GM19452 (cell line): ENCODE results near the gene RPH3AL.
"Not testable (repeated sequence)": the region's sequence is repeated elsewhere in the genome, so short reads cannot be mapped to it uniquely, and the experiment has no call there.

ENCODE experiments used
- ATAC-seq: cut with Tn5 transposase; IDR thresholded peaks from one replicate; pipeline ENCODE4 v1.9.1; 2021; ENCODE audit not compliant: unreplicated experiment

Gene RPH3AL

DNA sequence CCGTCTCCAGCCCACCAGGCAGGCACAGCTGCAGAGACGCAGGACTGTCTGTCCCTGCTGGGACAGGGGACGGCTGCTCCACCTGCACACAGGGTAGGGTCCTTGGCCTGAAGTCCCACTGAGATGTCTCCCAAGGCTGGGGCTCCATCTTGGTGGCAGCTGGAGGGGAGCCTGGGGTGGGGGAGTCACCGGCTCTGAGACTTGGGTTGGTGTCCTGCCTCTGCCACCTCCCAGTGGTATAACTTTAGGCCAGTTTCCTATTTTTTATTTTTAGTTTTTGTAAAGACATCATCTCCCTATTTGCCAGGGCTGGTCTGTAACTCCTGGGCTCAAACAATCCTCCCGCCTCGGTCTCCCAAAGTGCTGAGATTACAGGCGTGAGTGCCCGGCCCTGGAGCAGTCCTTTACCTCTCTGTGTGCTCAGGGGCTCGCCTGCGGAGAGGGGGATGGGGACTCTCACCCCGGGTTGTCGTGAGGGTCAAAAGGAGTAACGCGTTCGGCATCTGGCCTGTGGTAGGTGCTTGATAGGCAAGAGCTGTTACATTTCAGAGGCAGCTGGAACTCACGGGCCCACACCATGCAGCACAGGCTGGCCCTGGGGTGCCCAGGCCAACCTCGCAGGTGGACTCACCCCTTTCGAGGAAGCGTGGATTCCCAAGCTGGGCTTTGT is 124.5 kb downstream of the RPH3AL start:
- no peak for ATAC-seq

DNA sequence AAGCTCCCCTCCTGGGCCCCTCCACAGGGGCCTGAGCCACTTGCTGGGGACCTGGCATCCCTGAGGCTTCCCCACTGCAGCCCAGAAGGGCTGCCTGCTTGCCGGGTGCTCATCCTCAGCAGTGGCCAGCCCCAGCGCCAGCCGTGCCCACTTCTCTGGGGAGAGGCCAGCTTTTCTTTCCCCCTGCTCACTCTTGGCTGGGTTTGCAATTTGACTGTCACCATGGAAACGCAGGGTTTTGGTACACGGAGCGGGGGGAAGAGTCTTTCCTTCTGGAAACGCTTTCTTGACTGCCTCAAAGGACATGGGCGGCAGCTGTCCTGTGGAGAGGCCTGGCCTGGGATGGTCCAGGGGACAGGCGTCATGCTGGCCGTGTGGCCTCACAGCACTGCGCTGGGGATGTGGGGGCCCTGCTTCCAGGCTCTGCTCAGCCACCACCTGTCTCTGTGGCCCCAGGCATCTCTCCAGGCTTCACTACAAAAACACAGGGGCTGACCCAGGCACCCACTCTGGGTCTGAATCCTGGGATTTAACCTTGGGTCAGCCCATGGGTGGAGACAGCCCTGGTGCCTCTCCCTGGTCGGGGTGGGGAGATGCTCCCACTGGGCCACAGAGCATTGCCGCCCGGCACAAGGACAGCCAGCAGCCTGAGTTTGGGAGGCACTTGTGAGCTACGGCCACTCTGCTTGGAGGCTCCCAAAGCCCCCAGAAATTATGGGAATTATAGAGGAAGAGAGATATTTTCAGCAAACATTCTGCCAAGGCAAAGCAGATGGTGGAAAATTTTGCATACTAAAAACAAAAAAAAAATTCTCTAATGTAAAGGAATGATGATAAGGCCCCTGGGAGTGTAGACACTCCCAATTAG is 125.3 kb downstream of the RPH3AL start:
- no peak for ATAC-seq

DNA sequence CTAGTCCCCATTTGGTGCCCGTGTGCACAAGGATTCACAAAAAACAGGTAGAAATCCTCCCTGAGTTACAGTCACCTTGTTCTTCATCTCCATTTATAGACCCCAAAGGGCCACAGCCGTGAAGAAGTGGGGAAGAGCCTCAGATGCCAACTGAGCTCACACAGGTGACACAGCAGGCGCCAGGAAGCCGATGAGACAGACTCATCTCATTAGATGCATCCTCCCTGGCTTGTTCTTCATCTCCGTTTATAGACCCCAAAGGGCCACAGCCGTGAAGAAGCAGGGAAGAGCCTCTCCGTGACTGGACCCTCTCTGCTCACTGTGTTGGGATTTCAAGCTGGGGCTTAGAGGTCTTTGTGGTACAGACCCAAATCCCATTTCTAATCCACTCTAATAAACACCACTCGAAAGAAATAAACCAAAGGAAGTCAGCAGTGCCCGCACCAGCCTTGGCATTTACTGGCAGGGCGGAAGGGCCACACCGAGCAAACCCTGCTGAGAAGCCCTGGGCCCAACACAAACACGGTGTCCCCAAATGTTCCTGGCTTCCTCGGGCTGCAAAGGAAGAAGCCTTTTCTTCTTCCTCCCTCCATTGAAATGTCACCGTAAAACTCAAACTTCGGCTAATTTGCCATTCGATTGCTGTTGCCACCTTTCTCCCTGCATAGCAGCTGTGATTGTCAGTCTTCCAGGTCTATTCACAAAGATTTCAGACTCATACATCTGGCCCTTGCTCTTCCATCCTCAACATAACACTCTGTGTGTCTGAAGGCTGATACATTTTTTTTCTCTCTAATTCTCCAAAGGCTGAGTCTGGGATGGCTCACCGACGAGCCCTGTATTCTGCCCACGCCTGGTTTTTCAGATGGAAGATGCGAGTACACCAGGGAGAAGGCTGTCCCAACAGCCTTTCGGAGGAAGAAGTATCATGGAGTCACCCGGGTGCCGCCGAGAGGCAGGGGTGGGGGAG is 126.2 kb downstream of the RPH3AL start:
- ATAC-seq: no peak

DNA sequence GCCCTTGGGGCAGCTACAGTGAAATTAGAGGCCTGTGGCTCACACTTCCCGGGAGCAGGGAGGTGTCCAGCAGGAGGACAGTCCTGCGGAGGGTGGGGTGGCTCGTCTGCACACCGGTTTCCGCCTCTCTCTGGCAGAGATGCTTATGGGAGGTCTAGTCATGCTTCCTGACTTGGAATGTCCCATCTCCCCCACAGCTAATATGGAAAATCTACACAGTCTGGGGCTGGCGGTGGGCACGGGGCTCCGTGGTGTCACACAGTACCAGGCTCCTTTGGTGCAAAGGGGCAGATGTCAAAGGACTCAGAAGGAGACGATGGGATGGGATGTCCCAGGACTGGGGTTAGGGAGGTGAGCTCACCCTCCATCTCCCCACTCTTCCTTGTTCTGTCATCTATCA is 127.1 kb downstream of the RPH3AL start:
- ATAC-seq: no peak

DNA sequence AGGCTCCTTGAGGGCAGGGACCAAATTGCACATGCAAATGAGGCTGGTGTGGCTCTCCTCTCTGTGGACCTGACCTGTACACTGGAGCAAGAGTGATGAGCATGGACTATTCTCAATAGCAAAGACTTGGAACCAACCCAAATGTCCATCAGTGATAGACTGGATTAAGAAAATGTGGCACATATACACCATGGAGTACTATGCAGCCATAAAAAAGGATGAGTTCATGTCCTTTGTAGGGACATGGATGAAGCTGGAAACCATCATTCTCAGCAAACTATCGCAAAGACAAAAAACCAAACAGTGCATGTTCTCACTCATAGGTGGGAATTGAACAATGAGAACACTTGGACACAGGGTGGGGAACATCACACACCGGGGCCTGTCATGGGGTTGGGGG is 128.0 kb downstream of the RPH3AL start:
- ATAC-seq: not testable (repeated sequence)

DNA sequence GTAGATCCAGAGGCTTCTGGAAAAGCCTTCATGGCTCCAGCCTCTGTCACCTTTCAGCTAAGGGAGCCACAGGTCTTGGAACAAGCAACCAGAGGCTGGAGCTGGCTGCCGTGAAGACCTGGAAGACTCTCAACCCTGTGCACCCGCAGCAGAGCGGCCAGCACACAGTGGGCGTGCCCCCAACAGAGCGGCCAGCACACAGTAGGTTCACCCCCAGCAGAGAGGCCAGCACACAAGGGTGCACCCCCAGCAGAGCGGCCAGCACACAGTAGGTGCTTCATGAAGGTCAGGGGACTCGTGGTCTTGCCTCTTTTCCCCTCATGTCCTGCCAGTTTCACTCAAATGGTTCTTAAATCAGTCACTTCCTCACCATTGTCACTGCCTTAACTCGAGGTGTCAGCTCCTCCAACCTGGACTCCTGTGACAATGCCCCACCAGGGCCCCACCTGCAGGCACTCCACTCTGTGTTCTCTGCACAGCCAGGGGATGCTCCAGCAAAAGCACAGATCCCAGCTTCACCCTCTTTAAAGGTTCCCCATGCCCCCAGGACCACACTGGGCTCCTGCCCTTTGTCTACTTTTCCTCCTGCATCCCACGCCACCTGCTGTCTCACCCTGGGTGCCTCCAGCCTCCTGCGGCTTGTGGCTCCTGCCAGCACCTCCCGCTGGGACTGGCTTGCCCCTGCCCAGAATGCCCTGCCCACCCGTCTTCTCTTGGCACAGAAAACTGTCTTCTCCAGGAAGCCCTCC is 128.7 kb downstream of the RPH3AL start:
- no peak for ATAC-seq

DNA sequence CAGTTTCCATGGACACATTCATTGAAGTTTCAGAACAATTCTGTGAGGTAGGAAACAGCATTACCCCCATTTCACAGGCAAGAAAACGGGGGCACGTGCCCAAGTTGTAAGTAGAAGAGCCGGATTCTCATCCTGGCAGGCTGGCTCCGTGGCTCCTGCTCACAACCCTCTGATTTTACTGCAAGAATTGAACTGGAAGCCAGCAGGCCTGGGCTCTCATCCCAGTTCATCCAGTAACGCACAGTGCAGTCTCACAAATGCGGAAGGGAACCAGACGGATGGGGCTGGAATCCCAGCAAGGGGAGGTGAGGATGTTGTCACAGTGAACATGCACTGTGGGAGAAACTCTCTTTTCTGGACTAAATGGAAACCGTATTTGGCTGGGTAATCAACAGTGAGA is 130.4 kb downstream of the RPH3AL start:
- ATAC-seq: no peak

DNA sequence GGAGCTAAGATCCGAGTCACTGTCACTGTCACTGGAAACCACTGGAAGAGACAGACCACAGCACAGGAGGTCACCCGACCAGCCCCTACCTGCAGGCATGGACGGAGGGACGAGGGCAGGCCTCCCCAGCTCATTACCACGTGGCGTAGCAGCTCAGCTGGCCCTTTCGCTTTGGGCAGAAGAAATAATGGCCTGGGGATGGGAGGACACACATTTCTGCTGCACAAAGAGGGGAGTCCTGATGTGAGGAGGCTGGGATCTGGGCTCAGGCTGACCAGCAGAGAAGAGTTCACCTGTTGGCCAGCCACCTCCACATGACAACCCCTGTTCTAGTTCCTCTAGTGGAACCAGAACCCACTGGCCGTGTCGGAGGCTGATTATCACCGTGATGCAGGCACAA is 132.9 kb downstream of the RPH3AL start:
- ATAC-seq: no peak

DNA sequence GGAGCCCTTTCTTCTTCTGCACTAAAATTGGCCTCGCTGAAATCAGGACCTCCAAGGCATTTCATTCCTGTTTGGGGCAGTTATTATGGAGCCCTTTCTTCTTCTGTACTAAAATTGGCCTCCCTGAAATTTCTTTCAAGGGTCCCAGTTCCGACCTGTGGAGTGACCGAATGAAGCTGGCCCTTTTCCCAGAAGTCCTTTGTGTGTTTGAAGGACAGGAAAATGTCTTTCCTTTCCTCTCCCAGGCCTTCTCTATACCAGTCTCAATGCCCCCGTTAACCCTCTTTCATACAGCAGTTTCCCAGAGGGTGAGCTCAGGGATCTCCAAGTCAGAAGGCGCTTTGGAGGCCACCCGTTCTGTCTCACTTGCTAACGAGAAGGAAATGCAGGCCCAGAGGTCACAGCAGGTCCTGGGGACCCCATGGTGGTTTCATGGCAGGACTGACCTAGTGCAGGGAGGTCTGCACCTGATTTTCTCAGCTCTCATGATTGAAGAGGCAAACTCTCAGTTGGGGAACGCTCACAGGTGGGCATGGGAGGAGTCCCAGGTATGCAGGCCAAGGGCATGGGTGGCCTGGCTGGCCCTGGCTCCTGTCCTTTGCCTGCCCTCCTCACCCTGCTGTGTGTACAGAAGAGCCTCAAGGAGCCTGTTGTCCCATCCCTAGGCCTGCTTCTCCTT is 134.0 kb downstream of the RPH3AL start:
- no peak for ATAC-seq

DNA sequence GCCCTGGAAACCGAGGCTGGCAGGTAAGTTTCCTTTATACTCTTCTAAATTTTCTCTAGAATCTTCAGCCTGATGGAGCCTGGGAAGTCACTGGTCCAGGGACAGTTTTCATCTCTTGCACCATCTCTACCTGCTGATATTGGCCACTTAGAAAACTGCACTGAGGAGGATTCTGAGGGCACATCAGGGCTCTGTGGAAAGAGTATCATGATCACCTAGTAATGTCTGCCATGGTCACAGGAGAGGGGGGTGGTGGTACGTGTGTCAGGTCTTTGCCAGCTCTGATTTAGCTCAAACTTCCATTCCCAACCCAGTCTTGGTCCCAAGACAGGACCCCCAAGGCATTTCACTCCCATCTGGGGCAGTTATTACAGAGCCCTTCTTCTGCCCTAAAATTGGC is 136.0 kb downstream of the RPH3AL start:
- no peak for ATAC-seq

DNA sequence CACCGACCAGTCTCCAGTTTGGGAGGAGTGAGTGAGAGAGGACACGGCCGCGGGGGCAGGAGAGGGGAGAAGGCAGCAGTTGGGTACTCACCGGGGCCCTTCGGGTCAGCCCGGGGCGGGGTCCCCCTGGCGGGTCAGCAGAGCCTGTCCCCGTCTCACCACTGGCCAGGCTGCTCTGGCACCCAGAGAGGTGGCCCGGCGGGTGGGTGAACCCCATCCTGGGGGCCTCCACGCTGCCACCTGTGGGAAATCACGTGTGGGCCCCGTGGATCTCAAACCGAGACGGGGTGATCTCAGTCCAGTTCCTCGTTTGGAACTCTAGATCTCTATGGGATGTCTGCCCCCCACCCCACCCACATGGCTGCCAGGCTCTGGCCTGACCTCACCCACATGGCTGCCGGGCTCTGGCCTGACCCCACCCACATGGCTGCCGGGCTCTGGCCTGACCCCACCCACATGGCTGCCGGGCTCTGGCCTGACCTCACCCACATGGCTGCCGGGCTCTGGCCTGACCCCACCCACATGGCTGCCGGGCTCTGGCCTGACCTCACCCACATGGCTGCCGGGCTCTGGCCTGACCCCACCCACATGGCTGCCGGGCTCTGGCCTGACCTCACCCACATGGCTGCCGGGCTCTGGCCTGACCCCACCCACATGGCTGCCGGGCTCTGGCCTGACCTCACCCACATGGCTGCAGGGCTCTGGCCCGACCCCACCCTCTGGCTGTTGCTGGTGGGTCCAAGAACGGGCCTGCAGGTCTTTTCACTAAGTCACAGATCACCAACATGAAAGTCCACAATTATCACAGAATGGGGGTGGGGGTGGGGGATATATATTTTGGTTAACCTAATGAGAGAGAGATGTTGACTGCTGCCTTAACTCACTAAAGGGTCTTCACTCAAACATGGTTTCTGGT is 136.8 kb downstream of the RPH3AL start:
- ATAC-seq: not testable (repeated sequence)

DNA sequence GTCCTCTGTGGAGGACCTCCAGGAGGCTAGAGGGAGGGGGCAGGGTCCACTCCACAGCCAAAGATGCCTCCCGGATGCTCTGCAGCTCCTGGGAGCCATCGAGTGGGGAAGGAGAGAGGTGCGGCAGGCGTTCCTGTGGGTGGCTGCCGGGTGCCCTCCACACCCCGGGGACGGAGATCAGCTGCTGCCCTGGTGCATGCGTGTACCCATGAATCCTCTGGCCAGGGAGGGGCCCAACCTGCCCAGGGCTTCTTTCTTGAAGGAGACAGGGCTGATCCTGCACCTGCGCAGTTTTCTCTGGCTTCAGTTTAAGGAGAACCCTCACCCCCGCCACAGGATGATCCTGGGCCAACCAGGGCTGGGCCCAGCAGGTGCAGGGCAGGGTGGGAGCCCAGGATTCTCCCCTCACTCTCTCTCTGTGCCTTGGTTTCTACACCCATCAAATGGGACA is 137.7 kb downstream of the RPH3AL start:
- no peak for ATAC-seq

DNA sequence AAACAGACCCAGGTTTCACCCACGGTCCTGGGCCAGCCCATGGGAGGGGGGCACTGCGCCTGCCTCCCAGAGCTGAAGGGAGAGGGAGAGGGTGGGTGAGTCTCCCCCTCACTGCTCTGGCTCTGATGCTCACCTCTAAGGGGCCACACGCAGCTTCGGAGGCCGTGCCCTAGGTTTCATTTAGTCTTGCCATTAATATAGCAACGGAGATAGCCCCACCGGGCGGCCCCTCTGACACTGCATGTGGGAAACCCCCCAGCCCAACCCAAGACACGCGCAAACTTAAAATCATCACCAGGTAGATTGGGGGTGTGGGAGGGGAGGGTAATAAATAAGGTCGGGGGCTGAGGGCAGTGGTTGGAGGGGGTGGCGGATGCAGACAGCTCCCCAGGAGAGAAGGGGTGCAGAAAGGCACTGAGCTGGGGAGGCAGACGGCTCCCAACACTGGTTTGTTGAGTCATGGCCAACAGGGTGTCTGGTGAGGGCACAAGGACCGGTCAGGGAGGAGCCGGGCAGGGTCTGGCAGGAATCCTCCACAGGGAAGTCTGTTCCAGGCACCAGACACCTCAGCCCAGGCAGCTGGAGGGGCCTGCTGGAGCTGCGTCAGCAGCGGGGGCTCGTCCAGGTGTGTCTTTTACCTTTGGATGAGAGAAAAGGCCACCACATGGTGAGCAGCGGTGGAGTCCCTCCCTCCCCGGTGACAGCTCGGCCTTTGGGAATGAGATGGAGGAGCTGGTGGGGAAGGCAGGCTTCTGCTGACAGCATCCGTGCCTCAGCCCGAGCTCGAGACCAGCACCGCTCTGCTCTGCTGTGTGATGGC is 139.1 kb downstream of the RPH3AL start:
- ATAC-seq: no peak

DNA sequence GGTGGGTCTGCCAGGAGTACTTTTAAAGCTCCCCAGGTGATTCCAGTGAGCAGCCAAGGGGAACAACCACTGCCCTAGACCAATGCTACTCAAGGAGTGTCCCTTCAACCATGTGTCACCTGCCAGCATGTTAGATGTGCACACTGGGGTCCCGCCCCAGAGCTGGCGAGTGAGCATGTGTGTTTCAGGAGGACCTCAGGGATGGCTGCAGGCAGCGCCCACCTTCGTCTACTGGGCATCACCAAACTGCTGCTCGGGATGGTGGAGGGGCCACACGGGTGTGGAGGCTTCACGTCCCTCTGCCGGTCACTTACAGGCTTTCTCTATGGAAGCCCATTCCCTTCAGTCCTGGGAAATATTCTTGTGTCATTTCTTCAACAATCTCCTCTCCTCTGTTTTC is 142.2 kb downstream of the RPH3AL start:
- no peak for ATAC-seq

DNA sequence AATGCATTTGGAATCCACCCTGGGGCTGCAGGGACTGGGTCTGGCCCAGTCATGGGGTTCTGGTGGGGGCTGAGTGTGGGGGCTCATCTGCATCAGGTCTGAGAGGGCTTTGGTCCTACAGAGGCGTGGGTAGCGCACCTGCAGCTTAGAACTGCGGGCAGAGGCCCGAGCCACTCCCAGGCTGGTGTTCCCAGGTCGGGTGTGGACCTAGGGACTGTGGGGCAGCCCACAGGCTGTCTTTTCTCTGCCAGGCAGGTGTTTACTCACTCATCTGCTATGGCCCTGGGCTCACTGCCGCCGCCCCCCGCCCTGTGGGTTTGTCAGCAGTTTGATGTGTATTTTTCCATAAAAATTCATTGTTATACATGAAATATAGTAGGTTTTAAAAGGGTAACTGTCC is 144.2 kb downstream of the RPH3AL start:
- no peak for ATAC-seq

DNA sequence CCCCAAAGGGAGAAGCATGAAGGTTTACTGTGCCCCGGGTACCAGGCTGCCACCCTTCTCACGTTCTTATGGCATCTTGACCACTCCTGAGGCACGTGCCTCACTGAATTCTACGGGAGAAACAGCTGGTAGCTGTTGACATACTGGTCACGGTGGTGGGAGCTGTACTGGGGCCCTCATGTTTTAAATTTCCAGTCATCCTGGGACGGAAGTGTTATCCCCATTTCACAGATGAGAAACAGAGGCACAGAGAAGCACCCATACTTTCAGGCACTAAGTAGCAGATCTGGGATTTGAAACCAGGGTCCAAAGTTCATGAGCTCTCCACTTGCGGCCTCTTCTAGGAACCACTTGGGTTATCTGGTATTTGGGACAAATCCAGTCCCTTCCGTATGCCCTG is 144.8 kb downstream of the RPH3AL start:
- no peak for ATAC-seq

DNA sequence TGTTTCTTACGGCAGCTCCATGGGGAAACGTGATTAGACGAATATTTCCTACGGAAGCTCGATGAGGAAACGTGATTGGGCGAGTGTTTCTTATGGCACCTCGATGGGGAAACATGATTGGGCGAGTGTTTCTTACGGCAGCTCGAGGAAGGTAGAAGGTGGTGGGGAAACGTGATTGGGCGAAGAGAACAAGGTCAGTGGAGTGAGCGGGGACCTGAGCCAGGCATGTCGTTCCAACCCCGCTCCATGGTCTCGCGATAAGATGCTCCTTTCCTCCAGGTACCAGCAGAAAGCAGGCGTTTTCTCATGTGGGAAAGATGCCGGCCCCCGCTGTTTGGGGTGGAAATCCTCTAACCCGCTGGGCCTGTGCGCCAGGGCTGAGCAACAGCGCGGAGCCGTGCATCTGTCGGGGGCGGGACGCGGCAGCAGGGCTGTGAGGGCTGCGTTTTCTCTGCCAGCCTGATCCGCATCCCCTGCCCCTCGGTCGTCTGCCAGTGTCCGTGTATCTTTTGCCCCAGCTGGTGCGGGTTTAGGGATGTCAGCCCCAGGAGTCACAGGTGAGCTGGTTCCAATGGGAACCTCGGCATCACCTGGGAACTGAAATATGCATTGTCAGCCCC is 145.6 kb downstream of the RPH3AL start:
- no peak for ATAC-seq

DNA sequence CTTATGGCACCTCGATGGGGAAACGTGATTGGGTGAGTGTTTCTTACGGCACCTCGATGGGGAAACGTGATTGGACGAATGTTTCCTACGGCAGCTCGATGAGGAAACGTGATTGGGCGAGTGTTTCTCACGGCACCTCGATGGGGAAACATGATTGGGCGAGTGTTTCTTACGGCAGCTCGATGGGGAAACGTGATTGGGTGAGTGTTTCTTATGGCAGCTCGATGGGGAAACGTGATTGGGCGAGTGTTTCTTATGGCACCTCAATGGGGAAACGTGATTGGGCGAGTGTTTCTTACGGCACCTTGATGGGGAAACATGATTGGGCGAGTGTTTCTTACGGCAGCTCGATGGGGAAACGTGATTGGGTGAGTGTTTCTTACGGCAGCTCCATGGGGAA is 146.1 kb downstream of the RPH3AL start:
- not testable (repeated sequence) for ATAC-seq
